SU-DHL-6 (cell line): ENCODE results near the gene DPYSL5.

ENCODE experiments used
- EZH2phosphoT487 ChIP-seq: fragments of 200-600 bp; sonication (generic), shearing (Covaris generic); conservative IDR thresholded peaks from 2 replicates; pipeline ENCODE4 v1.6.1; 2018; ENCODE audit warnings: mild to moderate bottlenecking, antibody characterized with exemption, low read length, moderate library complexity, mixed read lengths
- TF ChIP-seq, protein P1 (sequence below): fragments of 200-600 bp; sonication (generic); IDR thresholded peaks from one replicate; pipeline ENCODE4 v1.5.1; 2017; ENCODE audit warnings: antibody characterized with exemption, mild to moderate bottlenecking, low read length, moderate library complexity; ENCODE audit not compliant: insufficient read depth, poor library complexity, severe bottlenecking

DNA sequence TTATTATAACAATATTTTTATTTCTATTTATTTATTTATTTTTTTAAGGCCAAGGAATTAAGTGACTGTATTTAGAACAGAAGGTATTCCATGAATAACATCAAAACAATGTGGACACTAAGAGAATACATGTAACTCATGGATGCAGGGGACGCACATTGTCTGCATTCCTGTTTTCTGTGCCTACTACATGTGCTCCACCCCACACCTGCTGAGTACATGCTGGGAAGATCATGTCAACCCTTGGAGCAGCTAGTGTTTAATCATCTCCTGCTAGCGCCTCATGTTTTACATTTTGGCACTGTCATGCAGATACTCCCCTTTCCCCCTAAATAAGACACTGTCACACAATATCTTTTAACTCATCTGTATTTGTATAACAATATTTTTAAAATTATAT, 29.3 kb downstream of the DPYSL5 start:
- TF ChIP-seq, protein P1, sequence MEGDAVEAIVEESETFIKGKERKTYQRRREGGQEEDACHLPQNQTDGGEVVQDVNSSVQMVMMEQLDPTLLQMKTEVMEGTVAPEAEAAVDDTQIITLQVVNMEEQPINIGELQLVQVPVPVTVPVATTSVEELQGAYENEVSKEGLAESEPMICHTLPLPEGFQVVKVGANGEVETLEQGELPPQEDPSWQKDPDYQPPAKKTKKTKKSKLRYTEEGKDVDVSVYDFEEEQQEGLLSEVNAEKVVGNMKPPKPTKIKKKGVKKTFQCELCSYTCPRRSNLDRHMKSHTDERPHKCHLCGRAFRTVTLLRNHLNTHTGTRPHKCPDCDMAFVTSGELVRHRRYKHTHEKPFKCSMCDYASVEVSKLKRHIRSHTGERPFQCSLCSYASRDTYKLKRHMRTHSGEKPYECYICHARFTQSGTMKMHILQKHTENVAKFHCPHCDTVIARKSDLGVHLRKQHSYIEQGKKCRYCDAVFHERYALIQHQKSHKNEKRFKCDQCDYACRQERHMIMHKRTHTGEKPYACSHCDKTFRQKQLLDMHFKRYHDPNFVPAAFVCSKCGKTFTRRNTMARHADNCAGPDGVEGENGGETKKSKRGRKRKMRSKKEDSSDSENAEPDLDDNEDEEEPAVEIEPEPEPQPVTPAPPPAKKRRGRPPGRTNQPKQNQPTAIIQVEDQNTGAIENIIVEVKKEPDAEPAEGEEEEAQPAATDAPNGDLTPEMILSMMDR = no peak
- TF ChIP-seq EZH2phosphoT487 = no peak
